Kidney tubule cell (primary cell): ENCODE results near the gene TESMIN.

Source experiments
- DNase-seq: peaks from one replicate; pipeline ENCODE4 v3.0.0-alpha.2; 2018; ENCODE audit warnings: low spot score

Gene TESMIN

GRCh38 chr11:68761801-68762200, 10.5 kb upstream of the TESMIN start:
- no peak for DNase-seq

- no peak for DNase-seq
Measured at GRCh38 chr11:68759991-68760390, 8.7 kb upstream of the TESMIN start.

GRCh38 chr11:68757711-68758110, 6.4 kb upstream of the TESMIN start:
- DNase-seq = no peak

- DNase-seq = peak; percentile 20
Measured at GRCh38 chr11:68756171-68756766, 4.9 kb upstream of the TESMIN start.

- DNase-seq = no peak
Measured at GRCh38 chr11:68753300-68753699, 2.0 kb upstream of the TESMIN start.

GRCh38 chr11:68751004-68751325, 355 bp downstream of the TESMIN start:
- DNase-seq = no peak

GRCh38 chr11:68750195-68751003, 921 bp downstream of the TESMIN start:
- DNase-seq = no peak

- DNase-seq = no peak
Measured at GRCh38 chr11:68749229-68750123, 1.8 kb downstream of the TESMIN start.

GRCh38 chr11:68748061-68748460, 3.3 kb downstream of the TESMIN start:
- no peak for DNase-seq

GRCh38 chr11:68743539-68743938, 7.8 kb downstream of the TESMIN start:
- no peak for DNase-seq

- peak; percentile 30 for DNase-seq
Measured at GRCh38 chr11:68741463-68741862, 9.9 kb downstream of the TESMIN start.

GRCh38 chr11:68735646-68736045, 15.7 kb downstream of the TESMIN start:
- DNase-seq = no peak

GRCh38 chr11:68735125-68735524, 16.2 kb downstream of the TESMIN start:
- no peak for DNase-seq

- DNase-seq = no peak
Measured at GRCh38 chr11:68734111-68734510, 17.2 kb downstream of the TESMIN start.

- no peak for DNase-seq
Measured at GRCh38 chr11:68727783-68728182, 23.5 kb downstream of the TESMIN start.

GRCh38 chr11:68724293-68724692, 27.0 kb downstream of the TESMIN start:
- DNase-seq = no peak

- DNase-seq = no peak
Measured at GRCh38 chr11:68722143-68722542, 29.2 kb downstream of the TESMIN start.

GRCh38 chr11:68721075-68721474, 30.2 kb downstream of the TESMIN start:
- no peak for DNase-seq

GRCh38 chr11:68715456-68716122, 35.7 kb downstream of the TESMIN start:
- DNase-seq = no peak

- DNase-seq = peak; percentile 52
Measured at GRCh38 chr11:68714060-68714856, 37.1 kb downstream of the TESMIN start.

GRCh38 chr11:68711114-68711513, 40.2 kb downstream of the TESMIN start:
- no peak for DNase-seq
